Measurements from ENCODE around the gene FOSB. TPM values are rescaled to one million over a fixed set of nuclear protein-coding genes. Genes with fewer than 3 reads are reported as not detected.
"Not testable (repeated sequence)": the region's sequence is repeated elsewhere in the genome, so short reads cannot be mapped to it uniquely, and the experiment has no call there.

Gene FOSB
- total RNA-seq, 4 donors from 2014 or later, result 2.2 to 25.2 (median 6.9) TPM

- peaks cover 30 to 58% (median 46%) of the 10 kb centered on the region in 4 donors for H3K4me1 ChIP-seq
- 0% methylated on average over 5 of the region's 37 CpGs for WGBS
- H3K36me3 ChIP-seq, result peaks cover 10 to 34% (median 27%) of the 10 kb centered on the region in 4 donors
- TF ChIP-seq POLR2AphosphoS5 (IDR thresholded peaks at IDR 0.05), result peak; percentile 71 to 86
- TF ChIP-seq EP300 (IDR thresholded peaks at IDR 0.05), result no peak
- TF ChIP-seq CTCF (IDR thresholded peaks at IDR 0.05), result no peak
- TF ChIP-seq POLR2A (IDR thresholded peaks at IDR 0.05; ENCODE audit: low read depth), result peak; percentile 9
- H3K4me3 ChIP-seq, result peak within 1 kb of the TSS; percentile 65 to 72 (median 69)
- intact Hi-C loops (cut with DNase I), result no loop called here
- no peaks in the 10 kb centered on the region for H3K27me3 ChIP-seq
- peak; percentile 98 for DNase-seq (ENCODE audit: extremely low spot score)
- no peaks in the 10 kb centered on the region for H3K9me3 ChIP-seq
- peak within 1 kb of the TSS; percentile 87 to 93 (median 88) for H3K27ac ChIP-seq (replicated peaks in 1 of 4)
Measured at GRCh38 chr19:45423589-45424190, 44.1 kb upstream of the FOSB start, which contains the start of gene ERCC1. ERCC1 (minus strand) TSS chr19:45423917; CDS start chr19:45423374, 543 bp downstream.

DNA sequence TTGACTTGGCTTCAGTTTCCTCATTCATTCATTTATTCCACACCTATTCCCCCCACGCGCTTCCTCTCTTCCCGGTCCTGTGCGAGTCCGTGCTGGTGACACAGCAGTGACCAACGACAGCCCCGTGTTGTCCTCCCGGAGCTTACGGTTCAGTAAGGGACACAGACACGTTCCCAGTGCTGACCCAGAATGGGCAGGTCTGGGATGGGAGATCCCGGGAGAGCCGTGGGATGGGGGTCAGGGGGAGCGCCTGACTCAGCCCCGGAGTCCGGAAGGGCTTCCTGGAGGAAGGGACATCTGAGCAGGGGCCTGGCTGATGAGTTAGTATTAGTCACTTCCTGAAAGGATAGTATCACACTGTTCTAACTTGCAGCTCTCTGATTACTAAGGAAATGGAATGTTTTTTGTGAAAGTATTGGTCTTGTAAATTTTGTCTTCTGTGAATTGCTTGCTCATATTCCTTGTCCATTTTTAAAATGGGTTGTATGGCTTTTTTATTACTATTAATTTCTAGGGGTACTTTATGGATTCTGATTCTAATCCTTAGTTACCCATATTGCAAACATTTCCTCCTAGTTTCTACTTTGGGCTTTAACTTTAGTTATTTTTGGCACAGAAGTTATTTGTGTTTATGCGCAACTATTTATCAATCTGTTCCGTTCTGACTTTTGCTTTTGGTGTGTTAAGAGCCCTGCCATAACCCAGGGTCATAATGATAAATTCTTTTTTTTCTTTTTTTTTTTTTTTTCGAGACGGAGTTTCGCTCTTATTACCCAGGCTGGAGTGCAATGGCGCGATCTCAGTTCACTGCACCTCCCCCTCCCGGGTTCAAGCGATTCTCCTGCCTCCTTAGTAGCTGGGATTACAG is 43.4 kb upstream of the FOSB start:
- TF ChIP-seq EP300 (IDR thresholded peaks at IDR 0.05) (no peak), CTCF (IDR thresholded peaks at IDR 0.05) (no peak), POLR2AphosphoS5 (IDR thresholded peaks at IDR 0.05) (peak; percentile 10 to 61), POLR2A (IDR thresholded peaks at IDR 0.05; ENCODE audit: low read depth) (no peak)
- H3K27me3 ChIP-seq, result no peaks in the 10 kb centered on the region
- no peaks in the 10 kb centered on the region for H3K9me3 ChIP-seq
- peak overlapping the region; percentile 87 to 93 (median 88) for H3K27ac ChIP-seq (replicated peaks in 1 of 4)
- H3K36me3 ChIP-seq, result peaks cover 10 to 27% (median 20%) of the 10 kb centered on the region in 4 donors
- 18% methylated on average over 24 of the region's 24 CpGs for WGBS
- intact Hi-C loops (cut with DNase I), result no loop called here
- peaks cover 36 to 65% (median 53%) of the 10 kb centered on the region in 4 donors for H3K4me1 ChIP-seq
- no peak for DNase-seq (ENCODE audit: extremely low spot score)
- peak overlapping the region; percentile 65 to 72 (median 69) for H3K4me3 ChIP-seq

GRCh38 chr19:45428384-45429231 is 39.2 kb upstream of the FOSB start:
- no peaks in the 10 kb centered on the region for H3K36me3 ChIP-seq
- intact Hi-C loops (cut with DNase I), result loop anchor here (2.0 kb wide), 1 partner anchor 50 kb away; no protein-coding TSS in a partner anchor
- H3K27me3 ChIP-seq, result no peaks in the 10 kb centered on the region
- no peak for DNase-seq (ENCODE audit: extremely low spot score)
- peaks cover 27 to 45% (median 41%) of the 10 kb centered on the region in 4 donors for H3K4me1 ChIP-seq
- 6% methylated on average over 28 of the region's 73 CpGs for WGBS
- peak overlapping the region; percentile 78 to 89 (median 86) for H3K27ac ChIP-seq (replicated peaks in 1 of 4)
- TF ChIP-seq CTCF (IDR thresholded peaks at IDR 0.05) (peak; percentile 38 to 56 (median 41)), POLR2AphosphoS5 (IDR thresholded peaks at IDR 0.05) (peak; percentile 50 to 78), EP300 (IDR thresholded peaks at IDR 0.05) (no peak), POLR2A (IDR thresholded peaks at IDR 0.05; ENCODE audit: low read depth) (peak; percentile 44)
- peak overlapping the region; percentile 53 to 65 (median 59) for H3K4me3 ChIP-seq
- H3K9me3 ChIP-seq, result no peaks in the 10 kb centered on the region

DNA sequence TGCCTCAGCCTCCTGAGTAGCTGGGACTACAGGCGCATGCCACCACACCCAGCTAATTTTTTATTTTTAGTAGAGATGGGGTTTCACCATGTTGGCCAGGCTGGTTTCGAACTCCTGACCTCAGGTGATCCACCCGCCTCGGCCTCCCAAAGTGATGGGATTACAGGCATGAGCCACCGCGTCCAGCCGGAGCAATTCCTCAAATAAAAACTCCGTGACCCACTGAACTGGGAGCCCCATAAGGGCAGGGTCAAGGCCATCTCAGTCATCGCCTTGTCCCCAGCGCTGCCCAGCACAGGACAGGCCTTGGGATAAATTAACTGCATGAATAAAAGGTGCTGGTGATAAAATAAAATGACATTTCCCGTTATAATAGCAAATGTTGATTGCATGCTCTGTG is 37.9 kb upstream of the FOSB start:
- not testable (repeated sequence) for H3K4me3 ChIP-seq; H3K36me3 ChIP-seq; H3K27me3 ChIP-seq; H3K9me3 ChIP-seq; DNase-seq (ENCODE audit: extremely low spot score)
- intact Hi-C loops (cut with DNase I), result loop anchor here (2.0 kb wide), 1 partner anchor 49 kb away; no protein-coding TSS in a partner anchor
- H3K27ac ChIP-seq (replicated peaks in 1 of 4), result peak overlapping the region; percentile 78 to 89 (median 86)
- H3K4me1 ChIP-seq, result peaks cover 17 to 34% (median 29%) of the 10 kb centered on the region in 4 donors
- 85% methylated on average over 11 of the region's 11 CpGs for WGBS

GRCh38 chr19:45431008-45431407 is 36.8 kb upstream of the FOSB start:
- H3K9me3 ChIP-seq; H3K27ac ChIP-seq (replicated peaks in 1 of 4); H3K36me3 ChIP-seq; H3K27me3 ChIP-seq; H3K4me3 ChIP-seq; DNase-seq (ENCODE audit: extremely low spot score); intact Hi-C loops (cut with DNase I): not testable (repeated sequence)
- peaks cover 12 to 27% (median 24%) of the 10 kb centered on the region in 4 donors for H3K4me1 ChIP-seq
- WGBS, result 58% methylated on average over 9 of the region's 9 CpGs

- H3K4me1 ChIP-seq, result peaks cover 9 to 23% (median 22%) of the 10 kb centered on the region in 4 donors
- H3K27me3 ChIP-seq; H3K27ac ChIP-seq (replicated peaks in 1 of 4); DNase-seq (ENCODE audit: extremely low spot score); H3K9me3 ChIP-seq; intact Hi-C loops (cut with DNase I); H3K36me3 ChIP-seq; H3K4me3 ChIP-seq: not testable (repeated sequence)
- 94% methylated on average over 8 of the region's 8 CpGs for WGBS
Measured at GRCh38 chr19:45432543-45432942, 35.3 kb upstream of the FOSB start.

Data from esophagus muscularis mucosa (tissue), 4 donors.